RWPE2 (cell line): Measurements from ENCODE around the gene LYRM2.
"Not testable (repeated sequence)": the region's sequence is repeated elsewhere in the genome, so short reads cannot be mapped to it uniquely, and the experiment has no call there.

ENCODE experiments used
- ATAC-seq: fragments of 200-7000 bp; cut with Tn5 transposase; 3 replicates; pipeline ENCODE4 v1.9.1; 2021; ENCODE audit warnings: low read depth
- DNase-seq: peaks from one replicate; pipeline ENCODE4 v3.0.0-alpha.2; 2020; ENCODE audit warnings: low spot score
- H3K27ac ChIP-seq: fragments of 450-650 bp; 2 replicates; pipeline ENCODE4 v1.5.1; 2017; ENCODE audit warnings: mild to moderate bottlenecking; ENCODE audit not compliant: poor library complexity, severe bottlenecking
- H3K27me3 ChIP-seq: fragments of 250-450 bp; sonication (Bioruptor Pico); 2 replicates; pipeline ENCODE4 v1.5.1; 2021; ENCODE audit warnings: mild to moderate bottlenecking, moderate library complexity; ENCODE audit not compliant: insufficient read depth, poor library complexity, severe bottlenecking
- H3K36me3 ChIP-seq: fragments of 250-450 bp; sonication (Bioruptor Pico); 2 replicates; pipeline ENCODE4 v1.5.1; 2020; ENCODE audit warnings: low read depth, mild to moderate bottlenecking, moderate library complexity
- H3K4me1 ChIP-seq: fragments of 250-450 bp; sonication (Bioruptor Pico); 2 replicates; pipeline ENCODE4 v1.5.1; 2021; ENCODE audit warnings: mild to moderate bottlenecking, moderate library complexity; ENCODE audit not compliant: insufficient read depth, poor library complexity, severe bottlenecking
- H3K4me3 ChIP-seq: fragments of 250-450 bp; sonication (Bioruptor Pico); 2 replicates; pipeline ENCODE4 v1.5.1; 2021; ENCODE audit warnings: mild to moderate bottlenecking, moderate library complexity; ENCODE audit not compliant: severe bottlenecking
- H3K9me3 ChIP-seq: fragments of 250-450 bp; sonication (Bioruptor Pico); 2 replicates; pipeline ENCODE4 v1.5.1; 2021; ENCODE audit warnings: mild to moderate bottlenecking, moderate library complexity; ENCODE audit not compliant: severe bottlenecking
- TF ChIP-seq, protein P1 (sequence below): fragments of 450-650 bp; IDR thresholded peaks from one replicate; pipeline ENCODE4 v1.5.1; 2017; ENCODE audit warnings: mild to moderate bottlenecking, moderate library complexity; ENCODE audit not compliant: poor library complexity, severe bottlenecking

Gene LYRM2

DNA sequence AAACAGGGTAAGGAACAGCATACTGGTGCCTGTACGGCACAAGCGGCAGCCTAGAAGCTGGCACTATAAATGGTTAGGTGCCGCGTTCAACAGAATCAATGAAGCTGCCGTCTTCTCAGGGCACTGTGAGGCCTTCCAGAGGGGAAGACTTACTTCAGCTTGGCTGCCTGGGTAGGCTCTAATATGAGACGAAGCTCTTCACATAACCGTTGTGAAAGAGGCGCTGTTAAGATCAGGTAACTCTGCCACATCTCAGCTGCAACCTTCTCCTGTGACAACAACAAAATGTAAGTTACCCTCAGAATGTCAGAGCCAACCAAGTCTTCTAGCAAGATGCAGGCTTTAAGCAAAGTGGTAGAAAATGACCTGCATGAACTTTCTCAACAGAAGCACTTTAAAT lies 12.0 kb upstream of the LYRM2 start:
- H3K27ac ChIP-seq, result no peak overlapping the region
- no peak for DNase-seq
- no peak for ATAC-seq

DNA sequence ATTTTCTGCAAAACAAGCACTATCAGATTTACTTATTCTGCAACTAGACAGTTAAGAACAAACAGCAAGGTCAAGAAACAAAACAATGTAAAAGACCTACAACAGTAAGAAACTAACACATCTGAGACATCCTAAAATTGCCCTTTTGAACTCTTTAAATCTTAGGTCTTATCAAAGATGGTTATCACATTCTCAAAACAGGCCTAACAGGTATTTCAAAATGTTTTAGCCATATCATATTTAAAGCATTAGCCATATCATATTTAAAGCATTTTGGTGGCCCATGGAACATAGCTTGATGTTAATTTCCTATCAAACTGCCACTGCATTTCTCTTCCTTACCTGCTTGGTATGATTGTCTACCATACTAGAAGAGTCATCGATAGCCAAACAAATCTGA lies 11.1 kb upstream of the LYRM2 start:
- TF ChIP-seq, protein P1, sequence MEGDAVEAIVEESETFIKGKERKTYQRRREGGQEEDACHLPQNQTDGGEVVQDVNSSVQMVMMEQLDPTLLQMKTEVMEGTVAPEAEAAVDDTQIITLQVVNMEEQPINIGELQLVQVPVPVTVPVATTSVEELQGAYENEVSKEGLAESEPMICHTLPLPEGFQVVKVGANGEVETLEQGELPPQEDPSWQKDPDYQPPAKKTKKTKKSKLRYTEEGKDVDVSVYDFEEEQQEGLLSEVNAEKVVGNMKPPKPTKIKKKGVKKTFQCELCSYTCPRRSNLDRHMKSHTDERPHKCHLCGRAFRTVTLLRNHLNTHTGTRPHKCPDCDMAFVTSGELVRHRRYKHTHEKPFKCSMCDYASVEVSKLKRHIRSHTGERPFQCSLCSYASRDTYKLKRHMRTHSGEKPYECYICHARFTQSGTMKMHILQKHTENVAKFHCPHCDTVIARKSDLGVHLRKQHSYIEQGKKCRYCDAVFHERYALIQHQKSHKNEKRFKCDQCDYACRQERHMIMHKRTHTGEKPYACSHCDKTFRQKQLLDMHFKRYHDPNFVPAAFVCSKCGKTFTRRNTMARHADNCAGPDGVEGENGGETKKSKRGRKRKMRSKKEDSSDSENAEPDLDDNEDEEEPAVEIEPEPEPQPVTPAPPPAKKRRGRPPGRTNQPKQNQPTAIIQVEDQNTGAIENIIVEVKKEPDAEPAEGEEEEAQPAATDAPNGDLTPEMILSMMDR, result no peak
- Histone ChIP-seq H3K27ac (no peak overlapping the region), H3K4me1 (peaks cover 6% of the 10 kb centered on the region), H3K36me3 (peaks cover 90% of the 10 kb centered on the region), H3K27me3 (no peaks in the 10 kb centered on the region), H3K4me3 (no peak overlapping the region), H3K9me3 (no peaks in the 10 kb centered on the region)
- no peak for DNase-seq
- no peak for ATAC-seq

More for the DNA sequence above, 12.0 kb upstream of the LYRM2 start:
- Histone ChIP-seq H3K36me3 (peaks cover 90% of the 10 kb centered on the region), H3K4me3 (no peak overlapping the region), H3K9me3 (no peaks in the 10 kb centered on the region), H3K27me3 (no peaks in the 10 kb centered on the region), H3K4me1 (no peaks in the 10 kb centered on the region)
- TF ChIP-seq, protein P1, result no peak

DNA sequence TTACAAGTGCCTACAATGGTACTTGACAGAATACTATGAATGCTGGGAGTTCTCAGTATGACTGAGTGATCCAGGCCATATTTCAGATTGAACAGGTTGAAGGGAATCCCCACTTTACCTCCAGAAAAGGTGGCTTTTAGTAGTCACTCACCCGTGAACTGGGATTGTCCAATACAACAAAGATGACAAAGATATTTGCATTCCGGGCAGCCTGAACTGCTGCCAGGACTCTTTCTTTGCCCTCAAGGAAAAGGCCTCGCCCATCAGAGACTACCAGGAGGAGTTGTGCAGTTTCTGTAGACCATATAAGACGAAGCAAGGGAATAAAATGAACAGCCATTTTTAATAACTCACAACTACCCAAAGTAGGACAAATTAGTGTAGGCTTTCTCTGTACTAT lies 6.3 kb upstream of the LYRM2 start:
- Histone ChIP-seq H3K27me3 (no peaks in the 10 kb centered on the region), H3K27ac (no peak overlapping the region), H3K4me3 (no peak overlapping the region), H3K9me3 (no peaks in the 10 kb centered on the region), H3K36me3 (peaks cover 64% of the 10 kb centered on the region), H3K4me1 (peaks cover 6% of the 10 kb centered on the region)
- no peak for DNase-seq
- TF ChIP-seq, protein P1, result no peak
- ATAC-seq, result no peak

DNA sequence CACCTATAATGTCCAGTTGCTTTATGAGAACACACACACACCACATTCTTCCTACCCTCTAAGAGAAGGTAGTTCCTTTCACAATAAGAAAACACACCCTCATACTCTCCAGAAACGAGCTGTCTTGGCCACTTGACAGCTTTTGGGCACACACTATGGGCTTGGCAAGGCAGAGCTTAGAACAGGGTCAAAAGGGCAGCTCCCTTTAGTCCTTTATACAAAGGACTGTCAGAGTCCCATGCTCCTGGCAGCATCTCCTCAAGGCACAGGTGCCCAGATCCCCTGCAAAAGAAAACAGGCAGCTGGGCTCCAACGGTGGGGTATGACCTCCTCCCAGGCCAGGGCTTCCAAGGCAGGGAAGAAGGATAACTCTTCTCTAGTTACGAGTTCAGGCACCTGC lies 4.9 kb upstream of the LYRM2 start:
- ATAC-seq (no peak), DNase-seq (no peak)
- H3K27ac ChIP-seq, result no peak overlapping the region
- H3K9me3 ChIP-seq, result no peaks in the 10 kb centered on the region
- H3K4me3 ChIP-seq, result no peak overlapping the region
- H3K4me1 ChIP-seq, result peaks cover 10% of the 10 kb centered on the region
- no peaks in the 10 kb centered on the region for H3K27me3 ChIP-seq
- peaks cover 55% of the 10 kb centered on the region for H3K36me3 ChIP-seq
- TF ChIP-seq, protein P1, result no peak

DNA sequence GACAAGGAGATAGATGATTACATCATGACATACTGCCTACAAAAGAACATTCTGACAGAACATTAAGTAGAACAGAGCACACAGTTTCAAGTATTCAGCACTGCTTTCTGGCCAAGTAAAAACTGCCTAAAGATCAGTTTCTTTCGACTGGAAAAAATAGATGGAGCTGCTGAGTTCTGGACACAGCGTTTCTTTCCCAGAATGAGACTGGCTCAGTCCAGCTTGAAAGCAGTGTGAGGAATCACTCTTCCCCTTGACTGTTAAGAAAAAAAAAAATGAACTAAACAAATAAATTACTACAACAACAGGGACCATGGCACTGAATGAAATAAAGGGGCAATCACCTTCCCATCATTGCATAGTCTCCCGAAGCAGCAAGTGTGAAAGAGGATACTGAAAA lies 4.4 kb upstream of the LYRM2 start:
- DNase-seq (no peak), ATAC-seq (no peak)
- Histone ChIP-seq H3K27ac (no peak overlapping the region), H3K36me3 (peaks cover 50% of the 10 kb centered on the region), H3K4me3 (no peak overlapping the region), H3K4me1 (peaks cover 10% of the 10 kb centered on the region), H3K9me3 (no peaks in the 10 kb centered on the region), H3K27me3 (no peaks in the 10 kb centered on the region)
- TF ChIP-seq, protein P1, result no peak

DNA sequence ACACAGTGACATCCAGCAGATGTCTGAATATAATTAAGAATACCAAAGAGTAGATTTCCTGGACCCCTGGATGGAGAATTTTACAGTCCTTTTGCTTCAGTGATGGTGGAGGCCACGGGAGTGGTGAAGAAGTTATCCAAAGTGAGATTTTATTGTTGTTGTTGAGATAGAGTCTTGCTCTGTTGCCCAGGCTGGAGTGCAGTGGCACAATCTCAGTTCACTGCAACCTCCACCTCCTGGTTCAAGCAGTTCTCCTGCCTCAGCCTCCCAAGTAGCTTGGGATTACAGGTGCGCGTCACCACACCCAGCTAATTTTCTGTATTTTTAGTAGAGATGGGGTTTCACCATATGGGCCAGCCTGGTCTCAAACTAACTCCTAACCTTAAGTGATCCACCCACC lies 3.0 kb upstream of the LYRM2 start:
- Histone ChIP-seq H3K4me1 (peaks cover 19% of the 10 kb centered on the region), H3K36me3 (peaks cover 48% of the 10 kb centered on the region)
- DNase-seq, H3K4me3 ChIP-seq, H3K27me3 ChIP-seq, H3K27ac ChIP-seq, ATAC-seq, H3K9me3 ChIP-seq: not testable (repeated sequence)
